B cell (primary cell): ENCODE results near the gene ZNF638.

ENCODE experiments used
- CTCF ChIP-seq: fragments of 200-600 bp; IDR thresholded peaks from one replicate; pipeline ENCODE4 v1.8.0; 2022; ENCODE audit warnings: antibody characterized with exemption, mild to moderate bottlenecking
- EZH2 ChIP-seq: IDR thresholded peaks from 2 replicates; pipeline ENCODE4 v1.6.1; 2012; ENCODE audit warnings: borderline replicate concordance, low read depth, mild to moderate bottlenecking, moderate library complexity, low read length; ENCODE audit not compliant: insufficient read depth, poor library complexity, severe bottlenecking

- TF ChIP-seq EZH2, result no peak
- no peak for TF ChIP-seq CTCF
Observed at GRCh38 chr2:71455741-71456569, 124.4 kb downstream of the ZNF638 start.
